Measurements from ENCODE around the gene LRATD1.

LRATD1 gene

DNA sequence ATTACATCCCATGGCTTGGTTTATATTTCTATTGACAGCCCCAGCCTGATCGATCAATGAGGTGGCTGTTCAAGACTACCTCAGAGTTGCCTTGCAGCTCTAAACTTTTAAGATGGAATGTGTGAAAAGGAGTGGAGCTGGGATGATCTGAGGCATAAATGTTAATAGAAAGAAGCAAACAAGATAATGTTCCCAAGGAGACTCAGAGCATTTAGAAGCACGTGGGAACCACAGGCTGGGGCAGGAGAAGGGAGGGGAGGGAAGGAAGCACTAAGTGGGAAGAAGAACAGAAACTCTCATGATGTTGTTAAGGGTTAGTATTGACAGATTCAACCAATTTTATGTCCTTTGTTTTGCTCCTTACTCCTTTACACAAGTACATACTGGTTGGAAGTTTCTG, 28.8 kb upstream of the LRATD1 start:
- DNase-seq (ENCODE audit: low read depth) = no peak
- TF ChIP-seq, protein P1, sequence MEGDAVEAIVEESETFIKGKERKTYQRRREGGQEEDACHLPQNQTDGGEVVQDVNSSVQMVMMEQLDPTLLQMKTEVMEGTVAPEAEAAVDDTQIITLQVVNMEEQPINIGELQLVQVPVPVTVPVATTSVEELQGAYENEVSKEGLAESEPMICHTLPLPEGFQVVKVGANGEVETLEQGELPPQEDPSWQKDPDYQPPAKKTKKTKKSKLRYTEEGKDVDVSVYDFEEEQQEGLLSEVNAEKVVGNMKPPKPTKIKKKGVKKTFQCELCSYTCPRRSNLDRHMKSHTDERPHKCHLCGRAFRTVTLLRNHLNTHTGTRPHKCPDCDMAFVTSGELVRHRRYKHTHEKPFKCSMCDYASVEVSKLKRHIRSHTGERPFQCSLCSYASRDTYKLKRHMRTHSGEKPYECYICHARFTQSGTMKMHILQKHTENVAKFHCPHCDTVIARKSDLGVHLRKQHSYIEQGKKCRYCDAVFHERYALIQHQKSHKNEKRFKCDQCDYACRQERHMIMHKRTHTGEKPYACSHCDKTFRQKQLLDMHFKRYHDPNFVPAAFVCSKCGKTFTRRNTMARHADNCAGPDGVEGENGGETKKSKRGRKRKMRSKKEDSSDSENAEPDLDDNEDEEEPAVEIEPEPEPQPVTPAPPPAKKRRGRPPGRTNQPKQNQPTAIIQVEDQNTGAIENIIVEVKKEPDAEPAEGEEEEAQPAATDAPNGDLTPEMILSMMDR (conservative IDR thresholded peaks at IDR 0.05; ENCODE audit: low read depth, low read length) = no peak
- no peak overlapping the region for H3K4me3 ChIP-seq (ENCODE audit: low read depth, low read length)

DNA sequence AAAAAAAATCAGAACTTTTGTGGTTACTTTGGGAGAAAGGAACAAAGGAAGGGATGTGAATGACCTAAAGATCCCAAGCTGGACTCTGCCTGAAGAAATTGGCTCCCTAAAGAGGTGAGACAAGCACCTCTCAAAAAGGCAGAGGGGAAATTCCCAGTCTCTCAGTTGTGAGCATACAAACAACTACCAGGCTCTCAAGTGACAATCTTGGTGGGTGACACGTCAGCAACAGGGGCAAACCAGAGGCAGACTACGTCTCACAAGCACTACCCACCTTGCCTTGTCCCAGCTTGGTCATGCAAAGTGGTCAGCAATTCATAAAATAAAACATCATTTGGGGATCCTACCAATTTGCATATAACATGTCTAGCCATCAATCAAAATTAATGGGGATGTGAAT, 24.3 kb upstream of the LRATD1 start:
- H3K4me3 ChIP-seq (ENCODE audit: low read depth, low read length) = no peak overlapping the region
- TF ChIP-seq, protein P1 (conservative IDR thresholded peaks at IDR 0.05; ENCODE audit: low read depth, low read length) = no peak
- no peak for DNase-seq (ENCODE audit: low read depth)

DNA sequence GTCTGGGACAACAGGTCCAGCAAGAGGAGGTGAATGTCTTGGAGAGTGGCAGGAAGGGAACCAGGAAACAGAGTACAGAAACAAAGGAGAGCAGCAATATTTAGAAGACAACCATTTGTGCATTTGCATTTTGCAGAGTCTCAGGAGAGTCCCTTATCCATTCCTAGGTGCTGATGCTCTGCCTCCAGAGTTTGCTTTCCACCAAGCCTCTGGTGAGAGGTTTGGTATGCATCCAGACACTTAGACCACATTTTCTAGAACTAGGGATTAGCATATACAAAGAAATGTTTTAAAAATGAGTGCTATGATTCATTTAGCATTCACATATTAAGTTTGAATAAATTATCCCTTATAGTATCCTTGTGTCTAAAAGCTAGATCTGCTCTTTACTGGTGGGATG, 18.5 kb upstream of the LRATD1 start:
- H3K4me3 ChIP-seq (ENCODE audit: low read depth, low read length) = no peak overlapping the region
- TF ChIP-seq, protein P1 (conservative IDR thresholded peaks at IDR 0.05; ENCODE audit: low read depth, low read length) = no peak
- DNase-seq (ENCODE audit: low read depth) = no peak

DNA sequence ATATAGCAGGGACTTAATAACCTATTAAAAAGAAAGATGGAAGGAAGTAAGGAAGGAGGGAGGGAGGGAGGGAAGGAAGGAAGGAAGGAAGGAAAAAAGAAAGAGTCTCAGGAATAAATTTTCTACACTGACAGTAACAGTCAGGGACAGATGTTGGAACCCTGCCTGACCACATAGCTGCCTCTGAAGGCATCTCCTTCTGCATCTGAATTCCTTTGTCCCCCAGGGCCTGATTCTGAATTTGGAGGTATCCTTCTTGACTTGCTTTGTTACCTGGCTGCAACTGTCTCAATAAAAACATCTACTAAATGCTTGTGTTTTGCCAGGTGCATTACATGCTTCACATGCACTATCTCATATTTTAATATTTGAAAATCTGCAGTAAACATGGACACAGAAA, 17.4 kb upstream of the LRATD1 start:
- TF ChIP-seq, protein P1 (conservative IDR thresholded peaks at IDR 0.05; ENCODE audit: low read depth, low read length) = no peak

DNA sequence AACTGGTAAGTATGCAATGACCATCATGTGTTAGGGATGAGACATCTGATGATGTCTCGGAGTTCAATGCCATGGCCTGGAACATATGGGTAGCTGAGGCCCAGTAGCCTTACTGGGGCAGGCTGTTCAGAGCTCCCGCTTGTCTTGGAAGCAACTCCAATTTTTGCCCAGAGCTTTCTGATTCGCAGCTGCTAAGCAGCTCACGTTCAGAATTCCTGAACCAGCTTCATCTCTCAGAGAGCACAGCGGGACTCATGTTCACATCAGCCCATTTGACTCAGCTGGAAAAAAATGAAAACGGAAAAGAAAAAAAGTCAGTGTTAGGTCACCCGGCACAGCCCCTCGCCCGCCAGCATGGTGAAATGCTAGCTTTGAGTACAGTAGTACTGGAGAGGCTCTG, 16.8 kb upstream of the LRATD1 start:
- TF ChIP-seq, protein P1 (conservative IDR thresholded peaks at IDR 0.05; ENCODE audit: low read depth, low read length) = no peak
- no peak for DNase-seq (ENCODE audit: low read depth)
- H3K4me3 ChIP-seq (ENCODE audit: low read depth, low read length) = no peak overlapping the region

More for the DNA sequence above, 17.4 kb upstream of the LRATD1 start:
- H3K4me3 ChIP-seq (ENCODE audit: low read depth, low read length) = no peak overlapping the region
- no peak for DNase-seq (ENCODE audit: low read depth)

DNA sequence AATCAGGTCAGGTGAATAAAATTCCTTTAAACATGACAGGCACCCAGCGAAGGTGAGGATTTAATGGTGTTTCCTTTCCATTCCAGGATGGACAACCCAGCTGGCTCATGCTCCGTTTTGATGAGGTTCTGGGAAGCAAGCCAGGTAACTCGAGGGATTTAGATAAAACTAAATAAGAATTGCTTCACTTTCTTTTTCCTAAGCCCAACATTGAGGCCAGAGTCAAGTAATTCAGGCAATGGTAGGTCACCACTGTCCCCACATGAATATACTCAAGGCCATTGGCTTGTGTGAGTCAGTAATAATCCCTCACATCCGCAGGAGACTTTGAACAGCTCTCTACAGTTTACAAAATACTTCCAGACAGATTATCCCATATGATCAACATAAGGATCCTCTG, 16.2 kb upstream of the LRATD1 start:
- TF ChIP-seq, protein P1 (conservative IDR thresholded peaks at IDR 0.05; ENCODE audit: low read depth, low read length) = no peak
- H3K4me3 ChIP-seq (ENCODE audit: low read depth, low read length) = no peak overlapping the region
- DNase-seq (ENCODE audit: low read depth) = peak; percentile 2

DNA sequence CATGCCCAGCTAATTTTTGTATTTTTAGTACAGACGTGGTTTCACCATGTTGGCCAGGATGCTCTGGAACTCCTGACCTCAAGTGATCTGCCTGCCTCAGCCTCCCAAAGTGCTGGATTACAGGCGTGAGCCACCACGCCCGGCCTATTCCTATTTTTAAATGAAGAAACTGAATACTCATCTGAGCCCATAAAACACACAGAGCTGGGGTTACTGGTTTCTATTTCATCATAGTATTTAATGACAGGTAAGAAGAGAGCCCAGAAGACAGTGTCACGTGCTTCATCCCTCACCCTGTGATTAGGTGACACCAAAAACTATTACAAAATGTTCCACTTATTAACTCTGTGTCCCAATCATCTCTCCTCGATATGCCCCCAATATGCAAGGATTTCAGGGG, 15.6 kb upstream of the LRATD1 start:
- TF ChIP-seq, protein P1 (conservative IDR thresholded peaks at IDR 0.05; ENCODE audit: low read depth, low read length) = no peak
- no peak for DNase-seq (ENCODE audit: low read depth)

More for the DNA sequence above, 15.6 kb upstream of the LRATD1 start:
- H3K4me3 ChIP-seq (ENCODE audit: low read depth, low read length) = no peak overlapping the region
